Germinal center (tissue), 1 donor: ENCODE results near the gene UMAD1.

Experiments used
- DNase-seq: peaks from one replicate; pipeline ENCODE4 v3.0.0; 2012; ENCODE audit warnings: mixed read lengths, low spot score

The UMAD1 gene

GRCh38 chr7:7922684-7923385 is 282.3 kb downstream of the UMAD1 start:
- DNase-seq: no peak

DNA sequence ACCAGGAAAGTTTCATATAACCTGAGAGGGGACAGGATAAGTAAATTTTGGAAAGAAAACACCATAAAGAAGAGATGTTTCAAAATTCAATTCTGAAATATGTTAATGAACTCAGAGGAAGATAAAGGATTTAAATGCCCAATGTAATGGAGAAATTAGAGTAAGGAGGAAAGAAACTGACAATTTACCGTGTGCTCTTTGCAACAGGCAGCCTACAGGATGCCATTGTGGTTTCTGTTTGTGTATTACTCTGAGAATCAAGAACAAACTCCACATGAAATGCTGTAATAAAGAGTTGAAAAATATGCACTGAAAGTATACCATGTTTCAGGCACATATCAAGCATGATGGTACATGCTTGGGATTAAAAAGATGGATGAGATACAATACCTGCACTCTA is 283.3 kb downstream of the UMAD1 start:
- DNase-seq: no peak

DNA sequence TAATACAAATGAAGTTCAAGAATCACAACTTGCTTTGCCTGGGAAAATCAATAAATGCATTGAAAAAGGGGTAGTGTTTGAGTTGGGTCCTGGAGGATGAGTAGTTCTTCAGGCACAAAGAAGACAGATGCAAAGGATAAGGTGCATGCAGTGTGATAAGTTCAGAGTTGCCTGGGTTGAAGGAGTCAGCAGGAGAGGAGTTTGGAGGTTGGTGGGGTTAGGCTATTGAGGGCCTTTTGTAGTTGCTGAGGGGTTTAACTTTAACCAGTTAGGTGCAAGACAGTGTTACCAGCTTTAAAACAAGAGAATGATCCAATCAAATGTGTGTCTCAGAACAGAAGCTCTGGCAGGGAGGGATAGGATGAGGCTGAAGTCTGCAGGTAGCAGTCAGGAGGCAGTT is 283.8 kb downstream of the UMAD1 start:
- no peak for DNase-seq
